Smooth muscle cell (in vitro differentiated cells): ENCODE data around the gene DOCK3. TPM values are rescaled to one million over a fixed set of nuclear protein-coding genes. Genes with fewer than 3 reads are reported as not detected.

Experiments
- DNase-seq: peaks from one replicate; lab custom pipeline; 2025; ENCODE audit not compliant: unreplicated experiment; lab: John Stamatoyannopoulos, UW
- H2AFZ ChIP-seq: fragments of 200-600 bp; sonication (generic); 2 replicates; pipeline ENCODE4 v1.6.0; 2016; ENCODE audit warnings: antibody characterized with exemption, low read depth, mild to moderate bottlenecking
- H3F3A ChIP-seq: fragments of 200-600 bp; sonication (generic); 2 replicates; pipeline ENCODE4 v1.6.0; 2017; ENCODE audit warnings: antibody characterized with exemption, low read depth
- H3K27ac ChIP-seq: fragments of 200-600 bp; sonication (generic); 2 replicates; pipeline ENCODE4 v1.5.1; 2016; ENCODE audit warnings: low read depth, mild to moderate bottlenecking
- H3K27me3 ChIP-seq: fragments of 200-600 bp; sonication (generic); 2 replicates; pipeline ENCODE4 v1.6.1; 2016; ENCODE audit warnings: low read depth, mild to moderate bottlenecking
- H3K36me3 ChIP-seq: fragments of 200-600 bp; sonication (generic); 2 replicates; pipeline ENCODE4 v1.5.1; 2016; ENCODE audit warnings: low read depth
- H3K4me1 ChIP-seq: fragments of 200-600 bp; sonication (generic); 2 replicates; pipeline ENCODE4 v1.5.1; 2016; ENCODE audit warnings: low read depth
- H3K4me2 ChIP-seq: fragments of 200-600 bp; sonication (generic); 2 replicates; pipeline ENCODE4 v1.6.0; 2016; ENCODE audit warnings: mild to moderate bottlenecking
- H3K4me3 ChIP-seq: fragments of 200-600 bp; sonication (generic); 2 replicates; pipeline ENCODE4 v1.5.1; 2016; ENCODE audit warnings: mild to moderate bottlenecking
- H3K79me2 ChIP-seq: fragments of 200-600 bp; sonication (generic); 2 replicates; pipeline ENCODE4 v1.6.0; 2016; ENCODE audit warnings: low read depth, mild to moderate bottlenecking
- H3K9ac ChIP-seq: fragments of 200-600 bp; sonication (generic); 2 replicates; pipeline ENCODE4 v1.6.0; 2016; ENCODE audit warnings: low read depth
- H3K9me3 ChIP-seq: fragments of 200-600 bp; sonication (generic); replicated peaks from 2 replicates; pipeline ENCODE4 v1.5.1; 2016; ENCODE audit warnings: low read depth
- H4K20me1 ChIP-seq: fragments of 200-600 bp; sonication (generic); 2 replicates; pipeline ENCODE4 v1.6.0; 2016; ENCODE audit warnings: low read depth
- CTCF ChIP-seq: fragments of 200-600 bp; sonication (generic); IDR thresholded peaks from 2 replicates; pipeline ENCODE4 v1.5.1; 2017; ENCODE audit warnings: borderline replicate concordance, mild to moderate bottlenecking, antibody characterized with exemption; ENCODE audit not compliant: insufficient read depth, poor library complexity, severe bottlenecking
- WGBS: methylation state at CpG from one replicate; pipeline ENCODE4 v1.1.7; 2016; ENCODE audit warnings: low lambda C conversion rate; 5-methylcytosine and 5-hydroxymethylcytosine counted together
- polyA plus RNA-seq: library from polyadenylated mRNA; unstranded; fragments of >200 nt; fragmentation: Nextera tagmentation; extraction: Ambion mirVana; gene quantifications from 2 replicates; pipeline ENCODE4 v1.2.1, GENCODE V29; 2016
- total RNA-seq: library from RNA; depleted of rRNA; stranded (reverse); fragments of >200 nt; gene quantifications from 2 replicates; pipeline ENCODE4 v1.2.3, GENCODE V29; 2014

The DOCK3 gene
- total and polyA plus RNA-seq, 2 experiments from 2014 or later = 0.29 to 2.2 TPM

- Histone ChIP-seq H3K4me3 (no peak overlapping the region), H3K27me3 (no peaks in the 10 kb centered on the region), H3K9me3 (no peaks in the 10 kb centered on the region), H3K4me2 (no peak overlapping the region), H2AFZ (no peak overlapping the region), H3K79me2 (no peaks in the 10 kb centered on the region), H4K20me1 (no peaks in the 10 kb centered on the region), H3K9ac (no peak overlapping the region), H3F3A (no peaks in the 10 kb centered on the region), H3K36me3 (no peaks in the 10 kb centered on the region), H3K4me1 (no peaks in the 10 kb centered on the region), H3K27ac (no peak overlapping the region)
- 61% methylated on average over 2 of the region's 2 CpGs for WGBS
- TF ChIP-seq CTCF = no peak
- DNase-seq = no peak
Observed at GRCh38 chr3:51216291-51216690, 541.6 kb downstream of the DOCK3 start.

- Histone ChIP-seq H4K20me1 (no peaks in the 10 kb centered on the region), H3K4me1 (no peaks in the 10 kb centered on the region), H3K27me3 (peaks cover 11% of the 10 kb centered on the region), H3F3A (no peaks in the 10 kb centered on the region), H3K9ac (no peak overlapping the region), H3K4me3 (no peak overlapping the region), H3K4me2 (no peak overlapping the region), H3K79me2 (no peaks in the 10 kb centered on the region), H3K36me3 (no peaks in the 10 kb centered on the region), H3K27ac (no peak overlapping the region), H3K9me3 (no peaks in the 10 kb centered on the region), H2AFZ (no peak overlapping the region)
- 88% methylated on average over 2 of the region's 2 CpGs for WGBS
- no peak for DNase-seq
- TF ChIP-seq CTCF = no peak
Observed at GRCh38 chr3:51221959-51222358, 547.2 kb downstream of the DOCK3 start.

- Histone ChIP-seq H3K27ac (no peak overlapping the region), H3K4me3 (no peak overlapping the region), H3K4me1 (no peaks in the 10 kb centered on the region), H3K9ac (no peak overlapping the region), H3K79me2 (no peaks in the 10 kb centered on the region), H3K9me3 (no peaks in the 10 kb centered on the region), H3F3A (no peaks in the 10 kb centered on the region), H3K36me3 (no peaks in the 10 kb centered on the region), H3K4me2 (no peak overlapping the region), H3K27me3 (peaks cover 11% of the 10 kb centered on the region), H4K20me1 (no peaks in the 10 kb centered on the region), H2AFZ (no peak overlapping the region)
- WGBS = 84% methylated on average over 1 of the region's 1 CpG
- no peak for DNase-seq
- no peak for TF ChIP-seq CTCF
Observed at GRCh38 chr3:51224283-51224682, 549.6 kb downstream of the DOCK3 start.

GRCh38 chr3:51224843-51225242 lies 550.1 kb downstream of the DOCK3 start:
- H3K4me2 ChIP-seq = no peak overlapping the region
- 91% methylated on average over 1 of the region's 1 CpG for WGBS
- peaks cover 11% of the 10 kb centered on the region for H3K27me3 ChIP-seq
- no peak overlapping the region for H3K9ac ChIP-seq
- no peaks in the 10 kb centered on the region for H4K20me1 ChIP-seq
- no peak for DNase-seq
- no peak overlapping the region for H3K27ac ChIP-seq
- no peaks in the 10 kb centered on the region for H3K4me1 ChIP-seq
- H3K9me3 ChIP-seq = no peaks in the 10 kb centered on the region
- no peak overlapping the region for H3K4me3 ChIP-seq
- H2AFZ ChIP-seq = no peak overlapping the region
- H3F3A ChIP-seq = no peaks in the 10 kb centered on the region
- H3K79me2 ChIP-seq = no peaks in the 10 kb centered on the region
- no peak for TF ChIP-seq CTCF
- no peaks in the 10 kb centered on the region for H3K36me3 ChIP-seq
